Muscle of arm (tissue), 12 donors: ENCODE measurements around the gene SRGAP3. TPM values are rescaled to one million over a fixed set of nuclear protein-coding genes. Genes with fewer than 3 reads are reported as not detected.
A peak's percentile ranks its signal among the peaks of the same experiment; 100 is the strongest.

Experiments used
- DNase-seq: peaks from one replicate; pipeline ENCODE4 v3.0.0-alpha.2; 2013
- polyA plus RNA-seq, 12 donors: library from polyadenylated mRNA; unstranded; fragments of 120-200 nt; gene quantifications; one replicate each; pipeline ENCODE4 v1.2.1, GENCODE V29; 2013; ENCODE audit not compliant: insufficient read length in 12 of 12

SRGAP3 gene
- polyA plus RNA-seq, 12 donors = 15.0 to 30.1 (median 21.8) TPM; not detected in 1

DNA sequence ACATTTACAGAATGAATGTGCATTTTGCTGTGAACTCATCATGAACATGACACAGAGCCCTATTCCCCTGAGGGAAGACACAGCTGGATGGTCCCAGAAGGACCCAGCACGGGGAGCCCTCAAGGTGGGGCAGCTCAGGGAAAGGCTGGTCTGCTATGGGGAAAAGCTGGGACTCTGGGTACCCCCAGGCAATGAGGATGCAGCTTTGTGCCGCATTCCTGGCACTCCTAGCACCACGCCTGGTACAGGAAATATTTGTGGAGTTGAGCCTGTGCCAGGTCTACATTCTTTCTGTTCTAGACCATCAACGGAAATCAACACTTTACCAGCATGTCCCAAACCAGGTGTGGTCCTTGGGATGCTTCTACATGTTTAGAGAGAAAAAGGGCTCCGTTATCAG is 74.0 kb downstream of the SRGAP3 start:
- DNase-seq = no peak

DNA sequence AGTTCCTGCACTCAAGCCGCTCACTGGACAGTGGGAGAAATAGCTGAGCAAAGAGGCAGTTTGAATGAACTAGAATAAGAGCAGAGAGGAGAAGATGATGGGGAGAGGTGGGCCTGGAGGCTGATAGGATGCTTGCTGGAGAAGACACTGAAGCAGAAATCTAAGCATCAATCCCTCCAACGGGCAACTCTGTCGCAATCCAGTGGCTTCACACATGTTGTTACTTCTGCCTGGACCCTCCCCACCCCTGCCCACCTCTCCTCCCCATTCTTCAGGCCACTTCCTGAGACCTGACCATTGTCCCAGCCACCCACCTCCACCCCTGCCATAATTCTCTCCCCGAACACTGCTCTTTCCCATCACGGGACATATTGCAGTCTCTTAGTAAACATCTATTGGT is 76.0 kb downstream of the SRGAP3 start:
- no peak for DNase-seq

DNA sequence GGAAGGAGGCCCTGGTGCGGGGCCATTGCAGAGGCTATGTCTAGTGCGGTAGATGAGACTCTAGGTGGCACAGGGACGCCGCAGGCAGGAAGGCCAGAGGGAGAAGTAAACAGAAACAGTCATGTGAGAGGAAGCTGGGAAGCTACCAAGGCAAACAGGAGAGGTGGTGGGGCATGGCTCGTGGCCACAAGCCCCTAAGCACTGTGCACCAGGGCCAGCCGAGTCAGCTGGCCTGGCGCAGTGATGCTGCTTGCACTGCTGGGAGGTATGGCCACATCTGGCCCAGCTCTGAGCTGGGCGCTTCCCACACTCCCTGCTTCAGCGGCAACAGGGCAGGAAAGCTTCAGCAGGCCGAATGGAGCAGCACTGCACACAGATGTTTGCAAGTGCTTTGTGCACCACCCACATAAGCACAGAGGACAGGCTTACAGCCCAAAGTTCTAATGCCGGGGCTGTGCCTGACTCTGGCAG is 76.6 kb downstream of the SRGAP3 start:
- no peak for DNase-seq

DNA sequence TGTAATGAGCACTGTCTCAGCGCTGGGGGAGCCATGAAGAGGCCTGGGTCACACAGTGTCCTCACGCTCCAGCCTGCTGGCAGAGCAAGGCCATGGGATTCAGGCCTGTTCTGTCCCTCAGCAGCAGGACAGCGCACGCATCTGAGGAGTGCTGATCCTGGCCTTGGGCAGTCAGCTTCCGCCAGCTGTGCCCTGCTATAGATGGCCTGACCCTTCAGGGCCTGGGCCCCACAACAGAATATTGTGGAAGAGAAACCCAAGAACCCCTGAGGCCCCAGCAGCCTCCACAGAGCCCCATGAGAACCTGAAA is 78.6 kb downstream of the SRGAP3 start:
- DNase-seq = no peak

DNA sequence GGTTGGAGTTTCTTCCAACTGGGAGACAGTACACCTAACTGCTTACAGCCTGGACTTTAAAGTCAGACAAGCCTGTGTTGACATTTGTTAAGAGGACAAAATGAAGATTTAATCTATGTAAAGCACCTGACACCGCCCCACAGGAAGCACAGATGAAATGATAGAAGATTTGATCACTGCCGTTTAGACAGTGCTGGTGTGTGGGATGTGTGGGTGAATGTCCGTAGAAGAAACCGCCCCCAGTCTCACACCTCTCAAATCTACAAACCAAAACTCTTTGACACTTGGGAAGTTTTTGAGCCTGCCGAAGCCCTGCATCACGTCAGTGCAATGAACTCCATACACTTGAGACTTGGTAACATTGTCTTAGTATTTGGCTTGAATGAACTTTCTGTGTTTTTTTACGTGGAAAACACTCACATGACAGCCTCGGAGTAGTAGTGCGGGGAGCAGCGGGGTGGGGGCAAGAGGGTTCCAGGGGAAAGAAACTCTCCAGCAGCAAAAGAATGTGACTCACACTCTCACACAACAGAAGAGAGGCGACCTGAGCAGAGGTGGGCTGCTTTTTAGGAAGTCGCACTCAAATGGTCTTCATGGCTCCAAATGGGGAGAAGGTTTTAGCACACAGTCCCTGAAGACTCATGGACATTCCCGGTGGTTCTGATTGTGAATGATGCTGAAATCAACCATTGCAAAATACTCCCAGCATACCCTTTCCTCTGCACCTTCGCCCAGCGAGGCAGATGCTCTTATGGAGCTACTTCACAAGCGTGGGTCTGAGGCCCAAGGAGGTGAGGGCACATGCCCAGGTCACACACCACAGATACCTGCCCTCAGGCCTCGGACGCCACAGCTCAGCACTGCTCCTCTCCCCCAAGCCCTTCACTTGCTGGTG is 79.2 kb downstream of the SRGAP3 start:
- DNase-seq = no peak

DNA sequence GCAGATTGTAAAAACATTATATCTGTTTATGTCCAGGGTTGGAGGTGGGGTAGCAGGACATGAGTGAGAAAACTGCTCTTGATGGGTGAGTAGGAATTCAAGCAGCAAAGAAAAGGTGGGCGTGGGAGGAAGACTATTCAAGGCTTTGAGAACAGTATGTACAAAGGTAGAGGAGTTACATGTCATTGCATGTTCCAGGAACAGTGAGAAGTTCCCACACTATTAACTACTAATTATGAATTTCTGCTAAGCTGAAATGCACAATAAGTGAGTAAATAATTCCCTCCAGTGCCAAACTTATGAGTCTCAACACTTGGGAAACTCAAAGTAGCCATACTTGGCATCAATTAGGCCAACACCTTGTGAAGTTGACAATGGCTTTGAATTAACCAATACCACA is 80.1 kb downstream of the SRGAP3 start:
- DNase-seq = no peak

DNA sequence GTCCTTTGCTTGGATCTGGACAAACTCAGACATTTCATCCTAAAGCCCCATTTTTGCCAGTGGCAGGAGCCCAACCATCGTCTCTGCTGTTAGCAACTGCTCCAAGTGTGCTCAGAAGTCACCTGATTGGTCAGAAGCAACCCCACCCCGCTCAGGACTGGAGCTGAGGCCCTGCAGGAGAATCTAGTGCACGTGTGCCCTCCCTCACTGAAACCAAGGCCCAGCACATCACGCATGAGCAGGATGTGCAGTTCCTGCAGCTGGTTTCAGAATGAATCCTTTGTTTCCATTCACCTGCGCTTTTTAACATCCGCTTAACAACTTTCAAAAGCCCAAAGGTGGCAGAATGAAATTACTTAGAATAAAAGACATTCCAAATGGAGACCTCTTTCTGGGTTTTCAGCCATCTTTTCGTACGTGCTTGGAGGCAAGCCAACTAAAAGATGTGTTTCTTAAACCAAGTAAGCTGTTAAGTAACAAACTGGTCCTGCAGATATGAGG is 81.2 kb downstream of the SRGAP3 start:
- DNase-seq = no peak

DNA sequence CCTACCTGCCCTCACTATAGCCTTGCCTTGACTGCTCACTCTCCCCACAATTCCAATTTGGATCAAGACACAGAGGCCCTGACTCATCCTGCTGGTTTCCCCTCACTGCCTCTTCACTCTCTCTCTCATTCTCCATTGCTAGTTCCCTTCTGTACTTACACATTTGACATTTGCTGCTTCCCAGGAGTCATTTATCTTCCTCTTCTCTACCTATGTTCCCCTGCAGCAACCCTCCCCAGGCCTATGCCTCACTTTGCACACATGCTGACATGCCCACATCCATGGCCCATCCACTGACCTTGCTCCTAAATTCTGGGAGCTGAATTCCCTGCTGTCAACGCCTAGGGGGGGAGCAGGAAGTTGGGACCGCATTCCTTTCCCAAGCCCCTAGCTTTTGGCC is 82.2 kb downstream of the SRGAP3 start:
- no peak for DNase-seq

DNA sequence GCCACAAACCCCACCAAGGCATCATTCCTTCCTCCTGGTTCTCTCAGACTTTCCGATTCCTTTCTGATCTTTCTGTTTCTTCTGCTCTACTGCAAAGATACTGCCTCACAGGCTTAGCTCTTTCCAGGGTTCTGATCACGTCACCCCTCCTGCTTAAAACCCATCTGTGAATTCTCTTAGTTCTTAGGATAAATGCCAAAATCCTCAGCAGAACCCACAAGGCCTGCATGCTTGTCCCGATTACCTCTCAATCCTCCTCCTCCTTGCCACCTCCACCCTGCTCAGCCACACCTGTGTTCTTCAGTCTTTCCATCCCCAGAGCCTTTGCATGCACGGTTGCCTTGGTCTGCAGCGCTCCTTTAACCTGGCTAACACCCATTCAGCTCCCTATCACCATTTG is 84.0 kb downstream of the SRGAP3 start:
- no peak for DNase-seq

DNA sequence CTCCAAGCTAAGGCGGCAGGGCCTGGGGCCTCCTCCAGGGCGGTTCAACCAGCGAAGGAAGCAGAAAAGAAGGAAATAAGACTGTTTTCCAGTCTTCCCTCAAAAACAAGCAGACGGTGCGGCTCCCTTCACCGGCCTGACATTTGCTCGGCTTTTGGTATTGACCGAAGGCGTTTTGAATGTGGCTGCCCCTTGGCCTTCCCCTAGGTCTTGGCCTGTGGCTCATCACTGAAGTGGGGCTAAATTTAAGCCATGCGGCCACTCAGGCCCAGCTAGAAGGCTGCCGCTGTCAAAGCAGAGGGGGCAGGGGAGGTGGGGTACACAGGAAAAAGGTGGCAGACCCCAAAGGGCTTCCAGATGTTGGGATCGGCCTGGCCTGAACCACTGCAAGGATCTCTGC is 86.2 kb downstream of the SRGAP3 start:
- DNase-seq = no peak

DNA sequence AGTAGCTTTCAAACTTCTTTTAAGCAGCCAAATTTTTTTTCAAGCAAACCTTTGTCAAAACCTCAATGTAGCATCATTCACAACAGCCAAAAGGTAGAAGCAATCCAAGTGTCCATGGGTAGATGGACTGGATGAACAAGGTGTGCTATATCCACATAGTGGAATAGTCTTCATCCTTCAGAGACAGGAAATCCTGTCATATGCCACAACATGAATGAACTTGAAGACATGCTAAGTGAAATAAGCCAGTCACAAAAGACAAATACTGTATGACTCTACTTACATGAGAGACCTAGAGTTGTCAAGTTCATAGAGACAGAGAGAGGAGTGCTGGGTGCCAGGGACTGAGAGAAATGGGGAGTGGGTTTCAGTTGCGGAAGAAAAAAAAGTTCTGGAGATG is 87.6 kb downstream of the SRGAP3 start:
- DNase-seq = no peak

DNA sequence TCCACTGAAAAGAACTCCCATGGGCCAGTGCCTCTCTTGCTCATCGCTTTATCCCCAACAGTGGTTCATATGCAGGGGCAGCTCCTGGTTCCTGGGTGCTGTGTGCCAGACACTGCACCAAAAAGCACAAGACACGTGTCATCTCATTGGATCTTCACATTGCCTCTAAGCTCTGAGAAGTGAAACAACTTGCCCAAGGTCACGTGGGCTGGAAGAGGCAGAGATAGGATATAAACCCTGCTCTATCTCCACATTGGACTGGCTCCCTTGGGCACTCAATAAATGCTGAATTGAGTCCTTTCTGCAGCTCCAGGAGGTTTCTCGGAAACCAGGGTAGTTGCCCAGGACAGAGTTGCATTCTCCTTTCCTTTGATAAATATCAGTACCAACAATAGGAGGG is 88.1 kb downstream of the SRGAP3 start:
- no peak for DNase-seq

DNA sequence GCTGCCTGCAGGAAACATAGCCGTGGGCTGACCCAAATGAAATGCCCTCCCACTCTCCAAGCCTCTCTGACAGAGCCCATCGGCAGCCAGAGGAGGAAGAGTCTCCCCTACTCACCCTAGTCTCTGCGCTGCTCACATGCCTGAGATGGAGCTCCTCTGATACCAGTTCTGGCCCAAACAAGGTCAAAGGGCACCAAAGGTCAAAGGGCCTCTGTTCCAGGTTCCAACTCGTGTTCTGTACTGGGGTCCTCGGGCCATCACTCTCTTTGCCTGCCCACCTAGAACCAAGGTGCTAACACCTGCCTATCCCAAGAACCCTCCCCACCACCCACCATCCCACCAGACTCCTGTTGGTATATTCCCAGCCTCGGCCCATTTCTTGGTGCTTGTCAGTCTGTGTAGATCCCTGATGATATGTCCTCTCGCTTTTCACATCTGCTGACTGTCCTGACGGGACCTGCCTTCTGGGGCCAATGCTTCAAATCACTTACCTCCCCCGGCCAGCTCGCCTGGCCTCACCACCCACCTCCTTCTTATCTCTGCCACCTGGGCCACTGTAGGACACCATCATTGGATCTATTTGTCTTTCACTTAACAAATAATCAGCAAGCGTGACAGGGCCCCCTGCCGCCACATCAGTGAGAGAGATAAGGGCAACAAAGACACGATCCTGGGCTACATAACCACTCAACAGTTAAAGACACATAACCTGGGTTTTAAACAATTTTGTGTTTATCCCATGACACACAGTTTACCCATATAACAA is 90.4 kb downstream of the SRGAP3 start:
- DNase-seq = no peak

DNA sequence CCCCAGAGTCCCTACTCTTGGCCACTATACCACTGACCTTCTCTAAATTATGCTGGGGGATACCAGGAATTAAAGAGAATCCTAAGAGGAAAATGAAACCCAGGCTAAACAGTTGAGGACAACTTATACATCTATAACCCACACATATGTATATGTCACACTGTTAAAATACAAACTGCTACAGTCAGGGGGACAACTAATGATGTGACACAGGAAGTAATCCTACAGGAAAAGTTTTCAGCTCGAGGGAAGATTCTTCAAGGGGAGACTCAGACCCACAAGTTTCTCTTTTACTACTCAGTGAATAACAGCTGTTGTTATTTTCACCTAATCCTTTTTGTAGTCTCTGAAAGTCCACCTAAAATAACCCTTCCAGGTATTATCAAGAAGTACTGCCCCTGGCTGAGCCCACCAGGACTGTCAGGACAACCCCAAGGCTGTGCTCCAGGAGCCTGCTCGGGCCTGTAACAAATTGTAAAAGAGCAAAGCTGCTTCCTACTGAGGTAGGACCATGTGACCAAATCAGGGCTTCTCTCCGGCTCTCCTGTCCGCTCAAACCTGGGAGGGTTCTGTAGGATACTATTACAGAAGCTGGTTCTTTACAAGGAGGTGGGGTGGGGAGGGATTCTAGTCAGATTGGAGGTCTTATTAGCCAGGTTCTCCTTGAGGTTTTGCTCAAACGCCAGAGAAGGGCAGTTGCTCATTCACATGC is 91.6 kb downstream of the SRGAP3 start:
- no peak for DNase-seq

DNA sequence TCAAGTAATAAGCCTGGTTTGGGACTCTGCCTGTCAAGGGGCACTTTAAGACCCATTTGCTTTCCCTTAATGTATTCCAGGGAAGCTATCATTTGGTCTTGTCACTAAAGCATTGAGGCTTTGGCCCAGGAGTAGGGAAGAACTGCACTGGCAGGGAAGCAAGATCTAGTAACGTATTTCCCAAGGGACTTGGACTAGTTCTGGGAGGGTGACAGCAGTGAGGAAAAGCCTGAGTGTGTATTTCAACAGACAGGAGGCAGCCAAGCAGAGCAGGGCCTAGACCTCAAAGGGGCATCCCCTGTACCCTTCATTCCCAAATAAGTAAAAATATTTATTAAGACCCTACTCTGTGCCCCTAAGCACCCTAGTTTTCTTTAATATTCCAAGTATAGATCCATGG is 92.8 kb downstream of the SRGAP3 start:
- DNase-seq = no peak

DNA sequence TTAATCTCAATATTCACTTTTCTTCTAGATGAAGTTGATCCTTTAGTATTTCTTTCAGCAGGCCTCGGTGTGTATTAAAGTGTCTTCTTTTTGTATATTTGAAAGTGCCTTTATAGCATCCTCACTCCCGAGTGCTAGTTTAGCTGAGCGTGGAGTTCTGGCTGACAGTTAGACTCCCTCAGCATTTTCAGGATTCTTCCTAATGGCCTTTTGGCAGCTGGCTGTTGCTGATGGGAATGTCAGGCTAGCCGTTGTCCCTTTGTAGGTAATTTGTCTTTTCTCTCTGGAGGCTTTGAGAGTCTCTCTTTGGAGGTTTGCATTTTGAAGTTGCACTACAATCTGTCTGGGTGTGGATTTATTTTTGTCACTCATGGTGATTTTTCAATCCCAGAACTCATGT is 94.4 kb downstream of the SRGAP3 start:
- DNase-seq = no peak

DNA sequence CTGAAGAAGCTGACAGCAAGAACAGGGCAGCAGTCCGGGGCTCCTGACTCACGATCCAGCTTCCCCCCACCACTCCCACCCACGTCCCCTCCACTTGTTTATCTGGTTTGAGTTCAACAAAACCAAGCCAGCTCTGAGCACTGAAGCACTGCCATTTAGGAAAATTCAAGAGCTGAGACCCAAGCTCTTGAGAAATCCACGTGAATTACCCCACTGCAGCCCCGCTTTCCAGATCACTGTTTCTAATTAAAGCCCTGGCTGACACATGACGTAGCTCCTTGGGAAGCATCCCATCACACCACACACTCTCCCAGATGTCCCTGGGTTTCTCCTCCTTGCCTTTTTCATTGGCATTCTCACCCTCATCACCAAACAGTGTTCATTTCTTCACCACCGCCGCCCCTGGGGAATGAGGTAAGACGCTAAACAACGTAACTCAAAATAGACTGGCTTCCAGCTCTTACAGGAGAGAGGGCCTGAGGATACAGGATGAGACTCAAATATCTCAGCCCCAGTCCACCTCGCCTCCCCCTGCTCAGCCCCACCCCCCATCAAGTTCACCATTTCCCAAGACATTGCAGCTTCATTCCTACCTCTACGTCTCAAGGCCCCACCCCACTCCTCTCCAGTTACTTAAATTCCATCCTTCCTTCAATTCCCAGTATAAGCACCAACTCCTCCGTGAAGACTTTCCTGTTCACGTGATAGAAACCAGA is 95.4 kb downstream of the SRGAP3 start:
- DNase-seq = peak; percentile 78

DNA sequence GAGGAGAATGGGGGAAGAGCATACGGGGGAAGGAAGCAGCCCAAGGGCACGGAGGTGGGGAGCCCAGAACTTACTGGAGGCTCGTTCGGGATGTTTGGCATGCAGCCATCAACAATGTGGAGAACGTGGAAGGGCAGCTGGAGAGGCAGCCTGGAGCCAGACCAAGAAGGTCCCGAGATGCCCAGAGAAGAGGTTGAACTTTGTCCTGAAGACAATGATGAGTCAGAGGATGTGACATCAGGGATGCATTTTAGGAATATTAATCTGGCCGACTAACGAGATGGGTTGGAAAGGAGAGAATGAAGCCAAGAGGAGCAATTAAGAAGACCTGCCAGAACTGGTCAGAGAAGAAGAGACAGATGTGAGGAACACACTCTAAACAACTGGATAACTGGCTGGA is 98.2 kb downstream of the SRGAP3 start:
- DNase-seq = no peak

DNA sequence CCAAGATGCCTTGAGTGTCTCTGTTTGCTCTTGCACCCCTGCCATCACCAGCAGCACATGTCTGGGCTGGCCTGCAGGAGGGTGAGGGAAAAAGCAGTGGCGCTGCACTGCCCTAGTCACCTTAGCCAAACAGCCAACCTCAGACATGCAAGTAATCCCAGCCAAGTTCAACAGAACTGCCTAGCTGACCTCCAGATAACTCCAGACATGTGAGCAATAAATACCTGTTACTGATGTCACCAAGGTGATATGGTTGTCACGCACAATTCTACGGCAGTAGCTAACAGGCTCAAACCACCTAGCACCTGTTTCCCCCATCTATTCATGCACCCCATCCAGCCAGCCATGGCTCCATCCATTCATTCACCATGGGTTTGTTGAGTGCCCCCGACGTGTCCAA is 99.9 kb downstream of the SRGAP3 start:
- DNase-seq = no peak

DNA sequence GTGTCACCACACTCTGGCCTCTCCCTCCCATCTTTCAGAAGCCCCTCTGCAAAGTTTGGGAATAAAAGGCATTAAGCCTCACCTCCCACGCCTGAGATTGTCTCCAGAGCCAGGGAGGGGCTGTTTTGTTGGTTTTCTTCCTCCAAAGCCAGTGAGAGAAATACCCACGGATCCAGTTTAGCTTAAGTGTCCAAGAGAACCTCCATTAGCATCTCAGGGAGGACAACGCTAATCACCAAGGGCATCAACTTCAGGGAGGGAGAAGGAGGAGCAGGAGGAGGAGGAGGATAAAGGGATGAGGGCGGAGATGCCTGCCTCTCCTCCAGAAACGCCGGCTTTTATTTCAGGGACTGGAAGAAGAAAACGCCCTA is 101.6 kb downstream of the SRGAP3 start:
- DNase-seq = no peak

DNA sequence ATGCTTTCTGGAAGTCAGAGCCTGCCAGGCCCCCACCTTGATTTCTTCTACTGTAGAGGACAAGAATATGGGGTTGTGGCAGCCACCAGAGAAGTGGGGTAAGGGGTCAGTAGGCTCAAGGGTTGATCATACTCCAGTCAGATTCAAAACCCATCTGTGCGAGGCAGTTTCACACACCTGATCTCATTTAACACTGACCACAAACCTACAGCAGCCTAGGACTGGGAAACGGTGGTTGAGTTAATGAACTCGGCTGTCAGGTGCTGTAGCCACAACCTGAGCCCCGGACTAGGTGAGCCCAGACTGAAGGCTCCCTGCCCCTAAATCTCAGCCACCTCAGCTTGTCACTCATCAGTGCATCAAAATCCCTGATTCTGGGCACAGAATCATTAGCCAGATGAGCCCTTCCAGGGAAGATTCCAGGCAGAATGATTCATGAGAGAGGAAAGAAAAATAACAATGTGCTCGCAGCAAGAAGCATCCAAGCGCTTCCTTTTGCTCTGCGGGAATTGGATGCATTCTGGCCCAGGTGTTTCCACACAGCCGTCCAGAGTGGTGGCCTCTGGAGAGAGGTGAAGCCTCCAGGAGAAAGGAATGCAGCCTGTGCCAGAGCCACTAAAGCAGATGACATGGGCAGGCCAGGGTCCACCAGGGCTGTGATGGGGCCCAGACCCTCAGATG is 102.1 kb downstream of the SRGAP3 start:
- DNase-seq = no peak
